GM19372 (cell line): ENCODE data around the gene CHRDL2.
"Not testable (repeated sequence)": the region's sequence is repeated elsewhere in the genome, so short reads cannot be mapped to it uniquely, and the experiment has no call there.

Source experiments
- ATAC-seq: cut with Tn5 transposase; IDR thresholded peaks from one replicate; pipeline ENCODE4 v1.9.1; 2021; ENCODE audit warnings: mild to moderate bottlenecking, low read depth, moderate library complexity; ENCODE audit not compliant: unreplicated experiment

The CHRDL2 gene, protein sequence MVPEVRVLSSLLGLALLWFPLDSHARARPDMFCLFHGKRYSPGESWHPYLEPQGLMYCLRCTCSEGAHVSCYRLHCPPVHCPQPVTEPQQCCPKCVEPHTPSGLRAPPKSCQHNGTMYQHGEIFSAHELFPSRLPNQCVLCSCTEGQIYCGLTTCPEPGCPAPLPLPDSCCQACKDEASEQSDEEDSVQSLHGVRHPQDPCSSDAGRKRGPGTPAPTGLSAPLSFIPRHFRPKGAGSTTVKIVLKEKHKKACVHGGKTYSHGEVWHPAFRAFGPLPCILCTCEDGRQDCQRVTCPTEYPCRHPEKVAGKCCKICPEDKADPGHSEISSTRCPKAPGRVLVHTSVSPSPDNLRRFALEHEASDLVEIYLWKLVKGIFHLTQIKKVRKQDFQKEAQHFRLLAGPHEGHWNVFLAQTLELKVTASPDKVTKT

DNA sequence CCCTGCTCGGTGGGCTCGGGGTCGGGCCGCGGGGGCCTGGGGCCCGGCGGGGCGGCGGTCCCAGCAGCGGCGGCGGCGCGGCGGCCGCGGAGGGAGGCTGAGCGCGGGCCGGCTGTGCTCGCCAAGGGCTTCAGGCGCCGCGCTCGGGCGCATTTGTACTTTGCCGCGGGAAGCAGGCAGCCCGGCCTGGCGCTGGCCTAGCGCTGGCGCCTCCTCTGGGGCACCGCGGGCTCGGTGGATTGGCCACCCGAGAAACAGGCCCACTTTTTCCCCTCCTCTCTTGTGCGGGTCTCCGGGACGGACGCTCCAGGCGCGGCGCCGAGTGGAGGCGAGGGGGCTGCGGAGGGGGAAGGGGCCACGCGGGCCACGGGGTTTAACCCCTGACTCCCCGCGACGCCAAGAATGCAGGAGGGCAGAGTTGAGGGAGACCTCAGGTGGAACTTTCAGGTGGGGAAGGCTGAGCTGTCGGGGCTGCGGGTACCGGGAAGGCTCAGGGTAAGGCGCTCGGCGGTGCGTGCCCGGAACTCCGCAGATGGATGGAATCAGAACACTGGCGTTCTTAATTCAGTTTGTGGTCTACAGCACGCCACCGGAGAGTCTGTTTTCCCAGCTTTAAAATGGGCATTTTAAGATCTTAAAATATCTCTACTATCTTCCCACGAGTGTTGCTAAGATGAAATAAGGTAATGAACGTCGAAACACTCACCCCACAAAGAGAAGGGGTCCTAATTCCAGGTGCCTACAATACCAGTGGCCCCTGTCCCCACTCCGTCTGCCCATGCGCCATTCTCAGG is at the start of gene CHRDL2:
CHRDL2 (minus strand) TSS at position 126 of the 794 bp plus-strand sequence. CDS start 538 bp downstream, outside the sequence.
- no peak for ATAC-seq

GRCh38 chr11:74780248-74781005 is 49.2 kb upstream of the CHRDL2 start:
- ATAC-seq, result no peak

GRCh38 chr11:74778581-74778980 is 47.4 kb upstream of the CHRDL2 start:
- no peak for ATAC-seq

DNA sequence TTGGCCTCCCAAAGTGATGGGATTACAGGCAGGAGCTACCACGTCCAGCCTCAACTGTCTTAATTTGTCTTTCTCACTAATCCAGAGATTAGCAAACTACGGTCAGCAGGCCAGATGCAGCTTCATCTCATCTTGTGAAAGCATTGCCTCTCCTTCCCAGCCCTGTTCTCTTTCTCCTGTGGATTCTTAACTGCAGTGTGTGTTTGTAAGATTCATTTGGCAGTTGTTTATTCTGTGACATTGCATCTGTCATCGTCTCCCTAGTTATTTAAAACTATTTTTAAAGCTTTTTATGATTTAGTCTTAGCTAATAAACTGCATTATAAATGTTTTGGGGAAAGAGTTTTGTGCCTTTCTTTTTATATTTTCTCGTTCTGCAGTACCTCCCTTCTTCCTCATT is 46.7 kb upstream of the CHRDL2 start:
- no peak for ATAC-seq

DNA sequence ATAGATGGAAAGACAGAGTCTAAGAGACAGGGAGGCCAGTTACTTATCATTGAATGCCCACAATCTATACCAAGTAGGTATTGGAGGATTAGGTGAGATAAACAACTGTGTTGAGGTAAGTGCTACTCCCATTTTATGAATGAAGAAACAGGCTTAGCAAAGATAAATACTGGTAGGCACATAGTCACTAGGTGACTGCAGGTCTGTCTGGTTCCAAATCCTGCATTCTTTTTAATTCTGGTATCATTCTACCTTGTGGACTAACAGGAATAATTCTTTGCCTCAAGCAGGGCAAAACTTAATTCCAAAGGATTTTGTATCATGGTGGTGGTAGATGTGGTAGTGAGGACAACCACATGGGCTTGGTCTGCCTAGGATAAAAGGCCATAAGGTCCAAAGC is 45.8 kb upstream of the CHRDL2 start:
- ATAC-seq, result no peak

DNA sequence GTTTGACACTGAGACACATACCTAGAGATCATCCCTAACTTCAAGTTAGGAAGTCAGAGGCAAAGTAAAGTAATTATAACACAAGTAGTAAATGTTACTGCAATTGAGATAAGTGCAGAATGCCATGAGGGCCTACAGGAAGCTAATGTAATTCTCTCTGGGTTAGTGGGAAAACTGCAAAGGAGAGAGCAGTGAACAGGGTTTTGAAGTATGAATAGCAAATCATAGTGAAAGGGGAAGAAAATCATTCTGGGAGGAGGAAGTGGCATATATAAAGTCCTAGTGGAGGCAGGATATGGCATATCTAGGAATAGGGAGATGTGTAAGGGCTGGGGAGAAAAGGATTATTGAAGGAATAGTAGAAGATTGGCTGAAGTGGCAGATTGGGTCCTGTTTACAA is 45.3 kb upstream of the CHRDL2 start:
- ATAC-seq, result no peak

DNA sequence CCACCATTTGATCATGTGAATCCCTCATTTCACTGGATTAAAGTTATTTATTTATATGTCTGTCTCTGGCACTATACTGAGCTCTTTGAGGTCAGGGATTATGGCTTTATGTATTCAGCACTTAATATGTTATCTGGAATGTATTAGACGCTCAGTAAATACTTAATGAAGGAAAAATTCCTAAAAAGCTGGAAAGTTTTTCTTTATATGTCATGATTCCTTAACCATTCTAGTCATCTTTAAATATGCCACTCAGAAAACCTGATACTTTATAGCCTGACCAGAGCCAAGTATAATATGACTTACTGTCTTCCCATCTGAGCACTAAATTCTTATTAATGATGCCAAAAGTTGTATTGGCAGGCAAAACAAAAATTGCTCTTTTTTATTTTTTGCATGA is 44.5 kb upstream of the CHRDL2 start:
- no peak for ATAC-seq

DNA sequence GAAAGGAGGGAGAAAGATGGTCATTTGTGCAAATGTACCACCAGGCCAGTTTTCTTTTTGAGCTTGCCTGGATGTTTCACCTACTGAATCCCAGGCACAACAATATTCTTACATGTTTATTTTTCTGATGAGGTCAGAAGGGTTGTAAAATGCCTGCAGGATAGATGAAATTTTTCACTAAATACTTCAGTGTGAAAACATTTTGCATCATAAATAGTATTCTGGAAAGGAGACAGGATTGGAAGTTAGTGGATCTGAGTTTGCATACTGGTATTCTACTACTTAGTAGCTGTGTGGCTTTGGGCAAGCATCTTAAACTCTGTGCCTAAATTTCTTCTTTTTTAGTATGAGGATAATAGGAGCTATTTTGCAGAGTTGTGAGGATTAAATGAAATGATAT is 42.2 kb upstream of the CHRDL2 start:
- ATAC-seq, result no peak

DNA sequence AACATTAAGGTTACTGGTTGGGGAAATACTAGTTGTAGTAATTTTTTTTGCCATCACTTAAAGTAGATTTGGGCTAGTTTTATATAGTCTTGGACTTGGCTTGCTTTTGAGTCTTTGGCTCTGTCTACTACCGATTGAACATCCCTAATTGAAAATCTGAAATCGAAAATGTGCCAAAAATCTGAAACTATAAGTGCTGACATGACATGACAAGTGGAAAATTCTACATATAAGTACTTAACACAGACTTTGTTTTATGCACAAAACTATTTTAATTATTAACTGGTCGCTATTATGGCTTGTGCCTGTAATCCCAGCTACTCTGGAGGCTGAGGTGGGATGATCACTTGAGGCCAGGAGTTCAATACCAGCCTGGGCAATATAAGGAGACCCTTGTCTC is 39.9 kb upstream of the CHRDL2 start:
- no peak for ATAC-seq

- no peak for ATAC-seq
Measured at GRCh38 chr11:74770456-74770855, 39.2 kb upstream of the CHRDL2 start.

DNA sequence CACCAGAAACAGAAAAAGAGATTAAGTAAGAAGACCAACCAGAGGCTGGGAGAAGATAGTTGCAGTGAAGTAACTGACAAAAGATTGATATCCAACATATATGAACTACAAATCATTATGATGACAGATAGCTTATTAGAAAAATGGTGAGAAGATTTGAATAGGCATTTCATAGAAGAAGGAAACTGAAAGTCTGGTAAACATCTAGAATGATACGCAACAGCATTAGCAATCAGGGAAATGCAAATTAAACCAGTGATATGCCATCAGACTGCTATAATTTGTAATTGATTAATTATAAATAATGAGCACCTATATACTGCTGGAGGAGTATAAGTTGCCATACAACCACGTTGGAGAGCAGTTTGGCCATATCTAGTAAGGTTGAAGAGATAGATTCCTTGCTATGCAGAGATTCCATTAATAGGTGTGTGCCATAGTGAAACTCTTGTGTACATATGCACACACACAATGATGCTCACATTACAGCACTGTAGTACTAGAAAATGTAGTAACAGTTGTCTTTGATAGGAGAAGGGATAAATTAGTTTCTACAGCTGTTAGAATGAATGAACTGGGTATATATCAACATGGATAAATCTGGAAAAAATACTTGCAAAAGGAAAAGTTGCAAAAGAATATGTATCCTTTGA is 38.0 kb upstream of the CHRDL2 start:
- no peak for ATAC-seq

DNA sequence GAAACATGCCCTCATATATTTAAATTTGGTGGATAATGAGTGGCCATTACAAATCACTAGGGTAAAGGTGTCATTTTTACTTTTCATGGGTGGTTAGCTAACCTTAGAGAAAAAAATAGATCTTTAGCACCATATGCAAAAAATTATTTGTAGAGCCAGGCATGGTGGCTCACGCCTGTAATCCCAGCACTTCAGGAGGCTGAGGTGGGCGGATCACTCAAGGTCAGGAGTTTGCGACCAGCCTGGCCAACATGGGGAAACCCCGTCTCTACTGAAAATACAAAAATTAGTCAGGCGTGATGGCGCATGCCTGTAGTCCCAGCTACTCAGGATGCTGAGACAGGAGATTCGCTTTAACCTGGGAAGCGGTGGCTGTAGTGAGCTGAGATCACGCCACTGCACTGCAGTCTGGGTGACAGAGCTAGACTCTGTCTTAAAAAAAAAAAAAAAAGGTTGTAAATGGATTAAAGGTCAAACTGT is 37.0 kb upstream of the CHRDL2 start:
- ATAC-seq, result not testable (repeated sequence)

GRCh38 chr11:74766905-74767304 is 35.7 kb upstream of the CHRDL2 start:
- no peak for ATAC-seq

DNA sequence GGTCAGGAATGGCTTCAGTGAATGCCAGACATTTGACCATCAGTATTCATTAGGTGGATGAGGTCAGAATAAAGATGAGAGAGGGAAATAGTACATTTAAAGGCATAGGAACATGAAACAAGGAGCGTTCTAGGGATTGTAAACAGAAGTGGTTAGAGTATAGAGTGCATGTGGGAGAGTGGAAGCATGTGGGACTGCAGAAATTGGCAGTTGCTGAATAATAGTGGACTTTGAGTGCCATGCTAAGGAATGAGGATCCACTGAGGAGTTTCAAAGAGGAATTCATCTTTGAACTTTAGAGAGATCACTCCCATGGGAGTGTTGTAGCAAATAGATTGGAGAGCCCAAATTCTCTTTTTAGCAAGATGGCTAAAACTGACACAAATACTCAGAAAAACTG is 25.3 kb upstream of the CHRDL2 start:
- no peak for ATAC-seq

DNA sequence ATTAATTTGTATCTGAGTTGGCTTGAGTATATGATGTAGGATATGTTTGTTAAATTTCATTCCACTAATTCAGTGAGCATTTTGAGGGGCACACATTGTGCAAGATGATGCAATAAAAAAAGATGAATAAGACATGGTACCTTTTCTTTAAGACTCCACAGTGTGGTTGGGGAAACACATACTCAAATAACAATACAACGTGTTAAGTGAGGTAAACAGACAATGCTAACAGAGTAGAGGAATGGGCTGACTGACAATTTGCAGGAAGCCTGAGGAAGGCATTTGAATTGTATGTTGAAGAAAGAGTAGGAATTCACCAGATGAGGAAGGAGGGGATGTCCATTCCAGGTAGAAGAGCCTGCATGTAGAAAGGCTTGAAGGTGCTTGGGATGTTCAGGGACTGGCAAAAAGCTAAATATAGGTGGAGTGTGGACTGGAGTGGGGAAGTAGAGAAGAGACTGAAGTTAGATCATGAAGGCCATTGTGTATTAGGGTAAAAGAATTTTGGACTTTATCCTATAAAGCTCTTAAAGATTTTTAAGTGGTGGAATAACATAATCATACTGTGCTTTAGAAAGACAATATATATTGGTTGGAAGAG is 24.3 kb upstream of the CHRDL2 start:
- no peak for ATAC-seq

GRCh38 chr11:74754507-74755252 is 23.5 kb upstream of the CHRDL2 start:
- no peak for ATAC-seq

DNA sequence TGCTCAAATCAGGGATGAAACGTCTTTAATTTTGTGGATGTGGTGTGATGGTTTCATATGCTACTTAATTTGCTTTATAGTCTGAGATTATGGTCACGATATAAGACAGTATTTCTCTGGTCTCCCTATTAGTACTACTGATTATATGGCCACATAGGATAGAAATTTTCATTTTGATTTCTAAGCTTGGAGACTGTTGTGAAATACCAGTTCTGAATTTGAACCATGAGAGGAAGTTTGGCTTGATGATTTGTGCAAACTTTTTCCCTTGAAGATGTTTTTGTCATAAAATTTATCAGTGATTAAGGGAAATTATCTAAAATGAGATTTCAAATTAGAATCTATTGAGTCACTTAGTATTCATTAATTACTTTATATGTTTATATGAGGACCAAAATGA is 20.1 kb upstream of the CHRDL2 start:
- ATAC-seq, result no peak

DNA sequence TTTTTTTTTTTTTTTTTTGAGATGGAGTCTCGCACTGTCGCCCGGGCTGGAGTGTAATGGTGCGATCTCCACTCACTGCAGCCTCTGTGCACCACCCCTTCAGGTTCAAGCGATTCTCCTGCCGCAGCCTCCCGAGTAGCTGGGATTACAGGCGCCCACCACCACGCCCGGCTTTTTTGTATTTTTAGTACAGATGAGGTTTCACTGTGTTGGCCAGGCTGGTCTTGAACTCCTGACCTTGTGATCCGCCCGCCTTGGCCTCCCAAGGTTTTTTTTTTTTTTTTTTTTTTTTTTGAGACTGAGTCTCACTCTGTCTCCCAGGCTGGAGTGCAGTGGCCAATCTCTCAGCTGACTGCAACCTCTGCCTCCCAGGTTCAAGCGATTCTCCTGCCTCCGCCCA is 19.4 kb upstream of the CHRDL2 start:
- ATAC-seq, result not testable (repeated sequence)

DNA sequence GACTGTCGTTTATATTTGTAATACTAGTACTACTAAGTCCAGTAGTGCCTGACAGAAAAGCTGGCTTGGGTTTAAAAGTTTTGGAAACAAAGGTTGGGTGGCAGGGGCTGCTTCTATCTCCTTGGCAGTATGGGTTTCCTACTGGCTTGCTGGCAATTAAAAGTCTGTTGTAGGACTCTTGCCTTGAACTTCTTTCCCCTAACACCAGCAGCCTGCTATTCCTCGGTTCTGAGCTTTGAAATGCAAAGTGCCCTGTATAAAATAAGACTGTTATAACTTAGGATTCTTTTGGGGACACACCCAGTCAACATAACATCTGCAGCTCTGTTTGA is 18.7 kb upstream of the CHRDL2 start:
- ATAC-seq, result no peak
